K562 (cell line): ENCODE measurements around the gene OTX2. TPM values are rescaled to one million over a fixed set of nuclear protein-coding genes. Genes with fewer than 3 reads are reported as not detected.

ENCODE experiments used
- ATAC-seq: fragments of 200-7000 bp; cut with Tn5 transposase; 3 replicates; pipeline ENCODE4 v1.9.1; 2020; ENCODE audit warnings: moderate library complexity
- BruUV-seq: library from RNA; stranded (reverse); fragments of 400-500 nt; replicated peaks from 2 replicates; lab custom pipeline; 2021; lab: Mats Ljungman, UMichigan
- CTCF ChIA-PET: fragments of 300-600 bp; formaldehyde crosslinking; extraction: SDS; loops from one replicate; lab custom pipeline; 2021; ENCODE audit warnings: low intra/inter-chr PET ratio; lab: Yijun Ruan, JAX
- POLR2A ChIA-PET: fragments of 300-600, 350-650 bp; sonication (Branson Sonifier 250); formaldehyde crosslinking; extraction: SDS; loops from one replicate; lab custom pipeline; 2021; ENCODE audit warnings: antibody characterized with exemption, inconsistent platforms; lab: Yijun Ruan, JAX
- DNase-seq, 4 experiments: peaks; one replicate each; pipeline versions ENCODE4 v3.0.0 to v3.0.0-alpha.2; 2011 to 2018; ENCODE audit warnings: low spot score in 3 of 4, mixed read lengths in 3 of 4; ENCODE audit errors: extremely low read depth in 1 of 4
- FAIRE-seq: peaks from 2 replicates; lab custom pipeline; 2011; peaks lifted over from hg19 to GRCh38; lab: Jason Lieb, UNC
- H2AFZ ChIP-seq: 2 replicates; pipeline ENCODE4 v1.6.0; 2011; ENCODE audit warnings: low read depth, low read length, control low read depth, inconsistent platforms
- H3K27ac ChIP-seq: fragments of 200-600 bp; 3 replicates; pipeline ENCODE4 v1.8.0; 2011; ENCODE audit warnings: low read depth, mild to moderate bottlenecking, control low read depth, inconsistent platforms, low read length, moderate library complexity, mixed read lengths; ENCODE audit errors: extremely low read depth
- H3K27me3 ChIP-seq, 2 experiments: fragments of 300-600 bp in 1 of 2; 2 replicates in 1 of 2; 3 replicates in 1 of 2; pipeline versions ENCODE4 v1.6.0 to v1.8.0; 2011; ENCODE audit warnings: inconsistent platforms in 2 of 2, low read length in 2 of 2, mild to moderate bottlenecking in 1 of 2, mixed read lengths in 1 of 2, moderate library complexity in 1 of 2; ENCODE audit not compliant: control insufficient read depth in 2 of 2, insufficient read depth in 2 of 2
- H3K36me3 ChIP-seq: fragments of 300-600 bp; 3 replicates; pipeline ENCODE4 v1.8.0; 2011; ENCODE audit warnings: mild to moderate bottlenecking, low read length, inconsistent platforms; ENCODE audit not compliant: control insufficient read depth, insufficient read depth
- H3K4me1 ChIP-seq, 2 experiments: fragments of 200-600 bp in 1 of 2; replicated peaks in 1 of 2; 2 replicates in 1 of 2; 3 replicates in 1 of 2; pipeline versions ENCODE4 v1.5.1 to v1.8.0; 2011; ENCODE audit warnings: inconsistent platforms in 2 of 2, low read length in 2 of 2, mild to moderate bottlenecking in 1 of 2, mixed read lengths in 1 of 2, moderate library complexity in 1 of 2; ENCODE audit not compliant: control insufficient read depth in 2 of 2, insufficient read depth in 2 of 2
- H3K4me2 ChIP-seq: 2 replicates; pipeline ENCODE4 v1.6.1; 2011; ENCODE audit warnings: low read length, control low read depth, inconsistent platforms, mixed read lengths; ENCODE audit not compliant: insufficient read depth
- H3K4me3 ChIP-seq: fragments of 200-600 bp; sonication (generic), shearing (Covaris generic); 2 replicates; pipeline ENCODE4 v1.5.1; 2016; ENCODE audit warnings: control low read depth, inconsistent platforms
- H3K79me2 ChIP-seq: fragments of 200-600 bp; 3 replicates; pipeline ENCODE4 v1.8.0; 2011; ENCODE audit warnings: low read length, inconsistent platforms; ENCODE audit not compliant: control insufficient read depth, insufficient read depth
- H3K9ac ChIP-seq, 2 experiments: 2 replicates each; pipeline versions ENCODE4 v1.6.0 to v1.6.1; 2011; ENCODE audit warnings: low read depth in 2 of 2, low read length in 2 of 2, control low read depth in 1 of 2, inconsistent platforms in 1 of 2, mild to moderate bottlenecking in 1 of 2, mixed read lengths in 1 of 2; ENCODE audit not compliant: insufficient read depth in 1 of 2
- H3K9me1 ChIP-seq: one replicate; pipeline ENCODE4 v1.6.0; 2011; ENCODE audit warnings: inconsistent platforms, mild to moderate bottlenecking, low read length, moderate library complexity; ENCODE audit not compliant: control insufficient read depth, insufficient read depth
- H3K9me3 ChIP-seq: replicated peaks from 2 replicates; pipeline ENCODE4 v1.5.1; 2011; ENCODE audit warnings: low read depth, low read length, inconsistent platforms; ENCODE audit not compliant: control insufficient read depth, insufficient read depth
- H4K20me1 ChIP-seq: replicated peaks from 2 replicates; pipeline ENCODE4 v1.6.1; 2011; ENCODE audit warnings: low read length, inconsistent platforms, mixed read lengths; ENCODE audit not compliant: control insufficient read depth, insufficient read depth
- ARID2 ChIP-seq: fragments of 450-650 bp; IDR thresholded peaks from 2 replicates; pipeline ENCODE4 v1.6.1; 2017; ENCODE audit warnings: antibody characterized with exemption, mild to moderate bottlenecking
- CREB5 ChIP-seq: fragments of 250-450 bp; sonication (Bioruptor Pico); IDR thresholded peaks from 2 replicates; pipeline ENCODE4 v1.5.0; 2020; ENCODE audit warnings: mild to moderate bottlenecking
- HEY1 ChIP-seq: fragments of 250-450 bp; sonication (Bioruptor Pico); IDR thresholded peaks from 2 replicates; pipeline ENCODE4 v1.5.0; 2020; ENCODE audit warnings: mild to moderate bottlenecking, moderate library complexity, borderline replicate concordance
- MAFG ChIP-seq: fragments of 450-650 bp; conservative IDR thresholded peaks from 2 replicates; pipeline ENCODE4 v1.6.1; 2016; ENCODE audit warnings: missing genetic modification characterization, missing compliant biosample characterization
- NFIX ChIP-seq: fragments of 250-450 bp; sonication (Bioruptor Pico); IDR thresholded peaks from 2 replicates; pipeline ENCODE4 v1.4.0; 2020; ENCODE audit warnings: low read depth, mild to moderate bottlenecking, moderate library complexity
- PHB2 ChIP-seq: fragments of 450-650 bp; IDR thresholded peaks from 2 replicates; pipeline ENCODE4 v1.6.1; 2017; ENCODE audit warnings: low read depth
- POLR2AphosphoS5 ChIP-seq: IDR thresholded peaks from 2 replicates; pipeline ENCODE4 v1.6.1; 2011; ENCODE audit warnings: mild to moderate bottlenecking, low read depth, low read length, moderate library complexity; ENCODE audit not compliant: control insufficient read depth, insufficient read depth
- PPARD ChIP-seq: fragments of 250-450 bp; sonication (Bioruptor Pico); IDR thresholded peaks from 2 replicates; pipeline ENCODE4 v1.8.0; 2022; ENCODE audit warnings: inconsistent platforms, mild to moderate bottlenecking, moderate library complexity
- SP2 ChIP-seq: IDR thresholded peaks from 2 replicates; pipeline ENCODE4 v1.6.1; 2011; ENCODE audit warnings: mild to moderate bottlenecking, low read depth, low read length, moderate library complexity; ENCODE audit not compliant: poor library complexity, severe bottlenecking; ENCODE audit errors: extremely low read depth
- ZNF282 ChIP-seq: sonication (generic); formaldehyde crosslinking; IDR thresholded peaks from 2 replicates; pipeline ENCODE4 v1.8.1; 2023; ENCODE audit warnings: missing genetic modification reagents
- ZNF436 ChIP-seq: fragments of 250-450, 450-650 bp; sonication (Bioruptor Pico); formaldehyde crosslinking; IDR thresholded peaks from 2 replicates; pipeline ENCODE4 v1.7.0; 2020; ENCODE audit warnings: mild to moderate bottlenecking
- in situ Hi-C: fragments of 300-500 bp; cut with MboI; formaldehyde crosslinking; loops from 4 replicates; pipeline ENCODE4 v1.15.0; 2018; ENCODE audit warnings: inconsistent platforms, mixed read lengths
- intact Hi-C: fragments of 100-400 bp; cut with micrococcal nuclease; formaldehyde crosslinking; loops from 2 replicates; pipeline ENCODE4 v1.14.2; 2022
- polyA plus RNA-seq, 8 experiments: library from polyadenylated mRNA; depleted of rRNA in 4 of 8; stranded (reverse) in 5 of 8; unstranded in 3 of 8; fragments of >200 nt; fragmentation: Nextera tagmentation in 2 of 8; fragmentation: Illumina TruSeq in 1 of 8; extraction: Ambion mirVana in 2 of 8; extraction: Trizol in 1 of 8; gene quantifications; 2 replicates each; pipeline versions ENCODE4 v1.2.1 to v1.2.3, GENCODE V29; 2011 to 2014; ENCODE audit warnings: inconsistent platforms in 1 of 8, missing spikeins in 1 of 8
- total RNA-seq, 7 experiments: library from RNA; depleted of rRNA in 6 of 7; stranded (reverse); fragments of >200 nt in 6 of 7; fragmentation: Illumina TruSeq in 2 of 7; extraction: Trizol in 2 of 7; gene quantifications; 2 replicates each; pipeline versions ENCODE4 v1.2.1 to v1.2.3, GENCODE V29; 2011 to 2021; ENCODE audit warnings: low replicate concordance in 1 of 7
- TF ChIP-seq, protein P1 (sequence below): fragments of 450-650 bp; conservative IDR thresholded peaks from 2 replicates; pipeline ENCODE4 v1.6.1; 2016; ENCODE audit warnings: missing genetic modification characterization, low read depth, mild to moderate bottlenecking, control low read depth, missing compliant biosample characterization
- TF ChIP-seq, protein P2 (sequence below): sonication (generic); IDR thresholded peaks from 2 replicates; pipeline ENCODE4 v1.6.1; 2016

OTX2 gene
- total and polyA plus RNA-seq, 9 of the 15 experiments (the other 6 are each of a cell fraction or from before 2014, with no cell fraction given) = not detected

DNA sequence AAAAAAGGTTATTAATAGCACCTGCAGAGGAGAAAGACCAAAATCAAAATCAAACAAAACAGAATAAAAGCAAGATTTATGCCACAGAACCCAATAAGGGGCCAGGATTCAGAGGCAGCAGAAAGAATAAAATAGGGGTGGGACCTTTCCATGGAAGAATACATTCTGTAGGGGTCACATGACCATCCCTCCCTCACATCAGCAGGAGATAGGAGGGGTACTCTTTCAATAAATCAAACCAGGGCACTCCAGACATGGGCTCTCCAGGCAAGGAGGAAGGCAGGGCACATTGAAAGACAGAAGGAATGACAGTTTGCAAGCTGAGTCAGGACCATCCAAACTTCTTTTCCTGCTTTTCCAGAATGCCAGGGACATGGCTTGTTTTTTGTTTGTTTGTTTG lies 39.8 kb downstream of the OTX2 start:
- intact Hi-C loops (no loop called here), in situ Hi-C loops (no loop called here)
- FAIRE-seq (no peak), ATAC-seq (no peak), DNase-seq (no peak)
- Histone ChIP-seq H3K4me2 (no peak overlapping the region), H3K36me3 (no peaks in the 10 kb centered on the region), H3K4me1 (no peaks in the 10 kb centered on the region), H2AFZ (no peak overlapping the region), H3K27me3 (0 out of 5 replicates have a peak, but pooled peaks cover 0 to 4% of the 10 kb centered on the region in 2 experiments), H3K4me3 (no peak overlapping the region), H3K9ac (no peak overlapping the region), H3K79me2 (no peaks in the 10 kb centered on the region), H4K20me1 (no peaks in the 10 kb centered on the region), H3K9me1 (no peaks in the 10 kb centered on the region), H3K27ac (no peak overlapping the region), H3K9me3 (no peaks in the 10 kb centered on the region)
- ChIA-PET POLR2A (no interaction called here), CTCF (no interaction called here)
- BruUV-seq = no TSS peak
- TF ChIP-seq HEY1 (CRISPR knock-in tag) = no peak
- TF ChIP-seq NFIX (CRISPR knock-in tag) = no peak
- no peak for TF ChIP-seq POLR2AphosphoS5
- TF ChIP-seq PHB2 = no peak
- no peak for TF ChIP-seq SP2
- TF ChIP-seq, protein P1, sequence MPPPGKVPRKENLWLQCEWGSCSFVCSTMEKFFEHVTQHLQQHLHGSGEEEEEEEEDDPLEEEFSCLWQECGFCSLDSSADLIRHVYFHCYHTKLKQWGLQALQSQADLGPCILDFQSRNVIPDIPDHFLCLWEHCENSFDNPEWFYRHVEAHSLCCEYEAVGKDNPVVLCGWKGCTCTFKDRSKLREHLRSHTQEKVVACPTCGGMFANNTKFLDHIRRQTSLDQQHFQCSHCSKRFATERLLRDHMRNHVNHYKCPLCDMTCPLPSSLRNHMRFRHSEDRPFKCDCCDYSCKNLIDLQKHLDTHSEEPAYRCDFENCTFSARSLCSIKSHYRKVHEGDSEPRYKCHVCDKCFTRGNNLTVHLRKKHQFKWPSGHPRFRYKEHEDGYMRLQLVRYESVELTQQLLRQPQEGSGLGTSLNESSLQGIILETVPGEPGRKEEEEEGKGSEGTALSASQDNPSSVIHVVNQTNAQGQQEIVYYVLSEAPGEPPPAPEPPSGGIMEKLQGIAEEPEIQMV = no peak
- TF ChIP-seq CREB5 = no peak
- TF ChIP-seq ZNF282 (CRISPR knock-in tag) = no peak
- TF ChIP-seq PPARD (CRISPR knock-in tag) = no peak
- no peak for TF ChIP-seq ZNF436
- no peak for TF ChIP-seq ARID2
- TF ChIP-seq, protein P2, sequence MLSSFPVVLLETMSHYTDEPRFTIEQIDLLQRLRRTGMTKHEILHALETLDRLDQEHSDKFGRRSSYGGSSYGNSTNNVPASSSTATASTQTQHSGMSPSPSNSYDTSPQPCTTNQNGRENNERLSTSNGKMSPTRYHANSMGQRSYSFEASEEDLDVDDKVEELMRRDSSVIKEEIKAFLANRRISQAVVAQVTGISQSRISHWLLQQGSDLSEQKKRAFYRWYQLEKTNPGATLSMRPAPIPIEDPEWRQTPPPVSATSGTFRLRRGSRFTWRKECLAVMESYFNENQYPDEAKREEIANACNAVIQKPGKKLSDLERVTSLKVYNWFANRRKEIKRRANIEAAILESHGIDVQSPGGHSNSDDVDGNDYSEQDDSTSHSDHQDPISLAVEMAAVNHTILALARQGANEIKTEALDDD = no peak
- no peak for TF ChIP-seq MAFG
